ENCODE measurements around the gene GMEB1.
"Not testable (repeated sequence)": the region's sequence is repeated elsewhere in the genome, so short reads cannot be mapped to it uniquely, and the experiment has no call there.

Gene GMEB1

DNA sequence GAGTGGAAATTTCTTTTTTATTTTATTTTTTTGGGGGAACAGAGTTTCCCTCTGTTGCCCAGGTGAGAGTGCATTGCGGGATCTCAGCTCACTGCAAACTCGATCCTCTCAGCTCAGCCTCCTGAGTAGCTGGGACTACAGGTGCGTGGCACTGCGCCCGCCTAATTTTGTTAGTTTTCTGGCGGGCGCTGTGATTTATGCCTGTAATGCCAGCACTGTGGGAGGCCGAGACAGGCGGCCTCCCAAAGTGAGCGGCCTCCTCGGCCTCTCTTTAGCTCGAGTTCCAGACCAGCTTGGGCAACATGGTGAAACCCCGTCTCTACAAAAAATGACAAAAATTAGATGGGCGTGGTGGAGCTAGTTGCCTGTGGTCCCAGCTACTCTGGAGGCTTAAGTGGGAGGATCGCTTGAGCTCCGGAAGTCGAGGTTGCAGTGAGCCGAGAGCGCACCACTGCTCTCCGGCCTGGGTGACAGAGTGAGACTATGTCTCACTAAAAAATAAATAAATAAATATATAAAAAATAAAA, 2.7 kb downstream of the GMEB1 start:
- no peaks in the 10 kb centered on the region for H3K27me3 ChIP-seq (ENCODE audit: control insufficient read depth in 5 of 5, insufficient read depth in 4 of 5, low read length in 5 of 5)
- no peaks in the 10 kb centered on the region for H3K9me3 ChIP-seq (ENCODE audit: control insufficient read depth in 5 of 5, low read length in 5 of 5)
- H3K4me1 ChIP-seq (ENCODE audit: control insufficient read depth in 5 of 5, insufficient read depth in 5 of 5, low read length in 5 of 5): peaks cover 0 to 21% (median 16%) of the 10 kb centered on the region in 5 donors
- H3K27ac ChIP-seq (ENCODE audit: low read depth, low read length): no peak overlapping the region
- H3K4me3 ChIP-seq (ENCODE audit: low read depth in 1 of 5, low read length in 5 of 5): no peak overlapping the region
- no peak overlapping the region for H3K9ac ChIP-seq (ENCODE audit: low read length in 5 of 5)
- H3K36me3 ChIP-seq (ENCODE audit: control insufficient read depth in 5 of 5, insufficient read depth in 5 of 5, low read length in 5 of 5): no peaks in the 10 kb centered on the region

DNA sequence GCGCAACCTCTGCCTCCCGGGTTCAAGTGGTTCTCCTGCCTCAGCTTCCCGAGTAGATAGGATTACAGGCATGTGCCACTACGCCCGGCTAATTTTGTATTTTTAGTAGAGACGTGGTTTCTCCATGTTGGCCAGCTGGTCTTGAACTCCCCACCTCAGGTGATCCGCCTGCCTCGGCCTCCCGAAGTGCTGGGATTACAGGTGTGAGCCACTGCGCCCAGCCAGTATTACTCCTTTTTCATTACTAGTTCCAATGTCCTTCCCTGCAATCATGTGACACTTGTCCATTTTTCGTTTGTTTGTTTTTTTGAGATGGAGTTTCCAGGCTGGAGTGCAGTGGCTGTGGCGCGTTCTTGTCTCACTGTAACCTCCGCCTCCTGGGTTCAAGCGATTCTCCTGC, 4.4 kb downstream of the GMEB1 start:
- H3K36me3 ChIP-seq (ENCODE audit: control insufficient read depth in 5 of 5, insufficient read depth in 5 of 5, low read length in 5 of 5); H3K27me3 ChIP-seq (ENCODE audit: control insufficient read depth in 5 of 5, insufficient read depth in 4 of 5, low read length in 5 of 5); H3K4me3 ChIP-seq (ENCODE audit: low read depth in 1 of 5, low read length in 5 of 5); H3K9ac ChIP-seq (ENCODE audit: low read length in 5 of 5); H3K27ac ChIP-seq (ENCODE audit: low read depth, low read length); H3K9me3 ChIP-seq (ENCODE audit: control insufficient read depth in 5 of 5, low read length in 5 of 5): not testable (repeated sequence)
- H3K4me1 ChIP-seq (ENCODE audit: control insufficient read depth in 5 of 5, insufficient read depth in 5 of 5, low read length in 5 of 5): peaks cover 0 to 20% (median 13%) of the 10 kb centered on the region in 5 donors

DNA sequence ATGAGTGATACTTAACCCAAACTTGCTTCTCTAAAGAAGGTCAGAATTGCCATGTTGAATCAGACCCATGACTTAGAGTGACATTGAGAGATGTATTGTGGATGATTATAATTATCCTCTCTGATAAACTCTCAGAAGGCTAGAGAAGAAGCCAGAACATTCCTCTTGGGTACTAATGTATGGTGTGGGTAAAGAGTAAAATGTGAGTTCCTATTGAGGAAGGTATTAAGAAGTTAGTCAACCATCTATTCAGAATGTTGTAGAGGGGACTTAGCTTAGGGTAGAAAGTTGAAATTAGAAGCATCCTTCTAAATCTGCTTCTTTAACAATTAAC, 7.3 kb downstream of the GMEB1 start:
- H3K27ac ChIP-seq (ENCODE audit: low read depth, low read length): no peak overlapping the region
- no peaks in the 10 kb centered on the region for H3K9me3 ChIP-seq (ENCODE audit: control insufficient read depth in 5 of 5, low read length in 5 of 5)
- H3K9ac ChIP-seq (ENCODE audit: low read length in 5 of 5): no peak overlapping the region
- H3K4me3 ChIP-seq (ENCODE audit: low read depth in 1 of 5, low read length in 5 of 5): no peak overlapping the region
- no peaks in the 10 kb centered on the region for H3K27me3 ChIP-seq (ENCODE audit: control insufficient read depth in 5 of 5, insufficient read depth in 4 of 5, low read length in 5 of 5)
- H3K36me3 ChIP-seq (ENCODE audit: control insufficient read depth in 5 of 5, insufficient read depth in 5 of 5, low read length in 5 of 5): peaks cover 0 to under 1% (median 0%) of the 10 kb centered on the region in 5 donors
- H3K4me1 ChIP-seq (ENCODE audit: control insufficient read depth in 5 of 5, insufficient read depth in 5 of 5, low read length in 5 of 5): peaks cover 0 to 7% (median 0%) of the 10 kb centered on the region in 5 donors

DNA sequence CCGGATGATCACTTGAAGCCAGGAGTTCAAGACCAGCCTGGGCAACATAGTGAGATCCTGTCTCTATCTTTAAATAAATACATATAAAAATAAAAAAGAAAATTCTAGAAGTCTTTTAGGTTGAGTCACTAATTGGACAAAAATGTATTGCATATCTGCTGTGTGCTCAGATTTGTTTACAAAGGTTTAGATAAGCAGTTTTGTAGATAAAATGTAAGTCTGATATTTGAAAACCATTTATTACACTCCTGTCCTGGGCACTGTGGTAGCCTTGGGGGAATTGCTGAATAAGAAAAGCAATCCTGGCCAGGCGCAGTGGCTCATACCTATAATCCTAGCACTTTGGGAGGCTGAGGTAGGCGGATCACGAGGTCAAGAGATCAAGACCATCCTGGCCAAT, 11.6 kb downstream of the GMEB1 start:
- Histone ChIP-seq H3K4me1 (ENCODE audit: control insufficient read depth in 5 of 5, insufficient read depth in 5 of 5, low read length in 5 of 5) (peaks cover 0 to 6% (median 0%) of the 10 kb centered on the region in 5 donors), H3K9me3 (ENCODE audit: control insufficient read depth in 5 of 5, low read length in 5 of 5) (no peaks in the 10 kb centered on the region), H3K4me3 (ENCODE audit: low read depth in 1 of 5, low read length in 5 of 5) (no peak overlapping the region), H3K27ac (ENCODE audit: low read depth, low read length) (no peak overlapping the region), H3K9ac (ENCODE audit: low read length in 5 of 5) (no peak overlapping the region), H3K36me3 (ENCODE audit: control insufficient read depth in 5 of 5, insufficient read depth in 5 of 5, low read length in 5 of 5) (peaks cover 5 to 30% (median 14%) of the 10 kb centered on the region in 5 donors), H3K27me3 (ENCODE audit: control insufficient read depth in 5 of 5, insufficient read depth in 4 of 5, low read length in 5 of 5) (no peaks in the 10 kb centered on the region)

DNA sequence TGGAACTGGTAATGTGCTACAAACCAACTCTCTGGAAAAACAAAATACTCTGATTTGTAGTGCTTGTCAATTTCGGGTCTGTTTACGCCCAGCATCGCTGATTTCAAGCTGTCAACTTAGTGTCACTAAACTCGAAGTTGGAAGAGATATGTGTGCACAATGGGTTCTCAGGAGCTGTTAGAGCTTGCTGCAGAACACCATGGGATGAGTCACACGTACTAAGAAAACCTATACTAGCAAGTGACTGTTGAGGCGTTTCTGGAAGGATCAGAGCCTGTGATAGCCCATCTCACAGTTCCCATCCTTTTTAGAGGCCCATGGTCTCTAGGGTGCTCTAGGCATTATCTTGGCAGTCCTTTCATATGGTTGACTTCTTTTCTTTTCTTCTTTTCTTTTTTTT, 14.3 kb downstream of the GMEB1 start:
- Histone ChIP-seq H3K4me1 (ENCODE audit: control insufficient read depth in 5 of 5, insufficient read depth in 5 of 5, low read length in 5 of 5) (no peaks in the 10 kb centered on the region), H3K27me3 (ENCODE audit: control insufficient read depth in 5 of 5, insufficient read depth in 4 of 5, low read length in 5 of 5) (no peaks in the 10 kb centered on the region), H3K36me3 (ENCODE audit: control insufficient read depth in 5 of 5, insufficient read depth in 5 of 5, low read length in 5 of 5) (peaks cover 5 to 36% (median 14%) of the 10 kb centered on the region in 5 donors), H3K9me3 (ENCODE audit: control insufficient read depth in 5 of 5, low read length in 5 of 5) (no peaks in the 10 kb centered on the region), H3K4me3 (ENCODE audit: low read depth in 1 of 5, low read length in 5 of 5) (no peak overlapping the region), H3K27ac (ENCODE audit: low read depth, low read length) (no peak overlapping the region), H3K9ac (ENCODE audit: low read length in 5 of 5) (no peak overlapping the region)

DNA sequence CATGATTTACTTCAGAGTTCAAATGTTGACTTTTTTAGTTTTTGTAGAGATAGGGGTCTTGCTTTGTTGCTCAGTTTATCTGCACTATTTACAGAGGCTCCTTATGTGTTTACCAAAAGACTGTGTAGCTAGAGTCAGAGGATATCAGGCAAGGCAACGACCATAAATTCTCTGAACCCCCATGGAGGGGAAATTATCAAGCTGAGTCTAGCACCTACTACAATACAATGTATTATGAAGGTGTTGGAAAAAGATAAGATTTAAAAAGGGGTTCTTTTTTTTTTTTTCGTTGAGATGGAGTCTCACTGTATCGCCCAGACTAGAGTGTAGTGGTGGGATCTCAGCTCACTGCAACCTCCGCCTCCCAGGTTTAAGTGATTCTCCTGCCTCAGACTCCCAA, 16.4 kb downstream of the GMEB1 start:
- Histone ChIP-seq H3K36me3 (ENCODE audit: control insufficient read depth in 5 of 5, insufficient read depth in 5 of 5, low read length in 5 of 5) (peaks cover 5 to 36% (median 14%) of the 10 kb centered on the region in 5 donors), H3K27ac (ENCODE audit: low read depth, low read length) (no peak overlapping the region), H3K9ac (ENCODE audit: low read length in 5 of 5) (no peak overlapping the region), H3K4me1 (ENCODE audit: control insufficient read depth in 5 of 5, insufficient read depth in 5 of 5, low read length in 5 of 5) (no peaks in the 10 kb centered on the region), H3K9me3 (ENCODE audit: control insufficient read depth in 5 of 5, low read length in 5 of 5) (no peaks in the 10 kb centered on the region), H3K4me3 (ENCODE audit: low read depth in 1 of 5, low read length in 5 of 5) (no peak overlapping the region), H3K27me3 (ENCODE audit: control insufficient read depth in 5 of 5, insufficient read depth in 4 of 5, low read length in 5 of 5) (no peaks in the 10 kb centered on the region)

DNA sequence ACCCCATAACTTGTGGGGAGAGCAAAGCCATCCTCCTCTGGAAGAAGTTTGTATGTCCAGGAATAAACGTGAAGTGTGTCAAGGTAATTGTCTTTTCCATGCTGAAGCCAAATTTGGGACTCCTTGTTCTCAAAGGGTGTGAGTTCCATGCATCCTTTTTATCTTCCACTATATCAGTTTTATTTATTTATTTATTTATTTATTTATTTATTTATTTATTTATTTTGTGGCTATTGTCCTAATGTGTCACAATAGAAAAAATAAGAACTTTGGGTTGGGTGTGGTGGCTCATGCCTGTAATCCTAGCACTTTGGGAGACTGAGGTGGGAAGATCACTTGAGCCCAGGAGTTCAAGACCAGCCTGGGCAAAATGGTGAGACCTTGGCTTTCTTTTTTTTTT, 23.0 kb downstream of the GMEB1 start:
- H3K4me1 ChIP-seq (ENCODE audit: control insufficient read depth in 5 of 5, insufficient read depth in 5 of 5, low read length in 5 of 5); H3K27ac ChIP-seq (ENCODE audit: low read depth, low read length); H3K27me3 ChIP-seq (ENCODE audit: control insufficient read depth in 5 of 5, insufficient read depth in 4 of 5, low read length in 5 of 5); H3K4me3 ChIP-seq (ENCODE audit: low read depth in 1 of 5, low read length in 5 of 5); H3K9me3 ChIP-seq (ENCODE audit: control insufficient read depth in 5 of 5, low read length in 5 of 5); H3K9ac ChIP-seq (ENCODE audit: low read length in 5 of 5): not testable (repeated sequence)
- H3K36me3 ChIP-seq (ENCODE audit: control insufficient read depth in 5 of 5, insufficient read depth in 5 of 5, low read length in 5 of 5): peaks cover 16 to 33% (median 26%) of the 10 kb centered on the region in 5 donors

DNA sequence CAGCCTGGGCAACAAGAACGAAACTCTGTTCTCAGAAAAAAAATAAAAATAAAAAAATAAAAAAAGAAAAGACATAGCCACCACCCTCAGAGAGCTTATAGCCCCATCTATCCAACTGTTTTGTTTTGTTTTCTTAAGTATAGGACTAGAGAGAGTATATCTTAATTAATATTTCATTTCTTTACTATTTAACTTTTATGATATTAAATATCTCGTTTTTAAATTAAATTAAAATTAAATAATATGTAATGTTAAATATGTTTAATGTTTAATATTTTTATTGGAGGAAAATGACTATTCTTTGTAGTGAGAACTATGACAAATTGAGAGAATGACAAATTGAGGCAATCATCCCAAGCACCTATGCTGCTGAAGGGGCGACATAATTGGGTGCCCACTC, 35.0 kb downstream of the GMEB1 start:
- H3K36me3 ChIP-seq (ENCODE audit: control insufficient read depth in 5 of 5, insufficient read depth in 5 of 5, low read length in 5 of 5): peaks cover 11 to 63% (median 34%) of the 10 kb centered on the region in 5 donors
- H3K27ac ChIP-seq (ENCODE audit: low read depth, low read length): no peak overlapping the region
- no peaks in the 10 kb centered on the region for H3K27me3 ChIP-seq (ENCODE audit: control insufficient read depth in 5 of 5, insufficient read depth in 4 of 5, low read length in 5 of 5)
- H3K9ac ChIP-seq (ENCODE audit: low read length in 5 of 5): no peak overlapping the region
- no peaks in the 10 kb centered on the region for H3K4me1 ChIP-seq (ENCODE audit: control insufficient read depth in 5 of 5, insufficient read depth in 5 of 5, low read length in 5 of 5)
- H3K9me3 ChIP-seq (ENCODE audit: control insufficient read depth in 5 of 5, low read length in 5 of 5): no peaks in the 10 kb centered on the region
- no peak overlapping the region for H3K4me3 ChIP-seq (ENCODE audit: low read depth in 1 of 5, low read length in 5 of 5)

DNA sequence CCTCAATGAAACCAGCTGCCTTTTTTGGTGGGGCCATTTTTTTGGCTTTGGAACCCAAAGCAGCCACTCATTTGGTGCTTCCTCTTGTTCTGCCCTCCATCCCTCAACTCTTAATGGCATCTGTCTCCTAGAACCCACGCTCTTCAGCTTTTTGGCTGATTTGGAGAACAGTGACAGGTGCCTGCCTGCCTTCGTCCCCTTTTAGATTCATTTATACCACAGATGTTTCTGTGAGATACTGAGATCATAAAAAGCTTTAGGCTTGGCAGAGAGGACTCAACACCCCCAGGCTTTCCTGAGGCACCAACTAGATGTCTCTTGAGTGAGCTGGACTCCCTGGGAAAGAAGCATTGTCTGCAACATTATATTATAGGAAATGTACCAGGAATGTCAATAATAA, 47.8 kb downstream of the GMEB1 start:
- H3K9me3 ChIP-seq (ENCODE audit: control insufficient read depth in 5 of 5, low read length in 5 of 5): no peaks in the 10 kb centered on the region
- H3K36me3 ChIP-seq (ENCODE audit: control insufficient read depth in 5 of 5, insufficient read depth in 5 of 5, low read length in 5 of 5): peaks cover 12 to 38% (median 29%) of the 10 kb centered on the region in 5 donors
- no peak overlapping the region for H3K27ac ChIP-seq (ENCODE audit: low read depth, low read length)
- H3K27me3 ChIP-seq (ENCODE audit: control insufficient read depth in 5 of 5, insufficient read depth in 4 of 5, low read length in 5 of 5): no peaks in the 10 kb centered on the region
- H3K4me3 ChIP-seq (ENCODE audit: low read depth in 1 of 5, low read length in 5 of 5): no peak overlapping the region
- no peak overlapping the region for H3K9ac ChIP-seq (ENCODE audit: low read length in 5 of 5)
- H3K4me1 ChIP-seq (ENCODE audit: control insufficient read depth in 5 of 5, insufficient read depth in 5 of 5, low read length in 5 of 5): peaks cover 0 to 9% (median 0%) of the 10 kb centered on the region in 5 donors

DNA sequence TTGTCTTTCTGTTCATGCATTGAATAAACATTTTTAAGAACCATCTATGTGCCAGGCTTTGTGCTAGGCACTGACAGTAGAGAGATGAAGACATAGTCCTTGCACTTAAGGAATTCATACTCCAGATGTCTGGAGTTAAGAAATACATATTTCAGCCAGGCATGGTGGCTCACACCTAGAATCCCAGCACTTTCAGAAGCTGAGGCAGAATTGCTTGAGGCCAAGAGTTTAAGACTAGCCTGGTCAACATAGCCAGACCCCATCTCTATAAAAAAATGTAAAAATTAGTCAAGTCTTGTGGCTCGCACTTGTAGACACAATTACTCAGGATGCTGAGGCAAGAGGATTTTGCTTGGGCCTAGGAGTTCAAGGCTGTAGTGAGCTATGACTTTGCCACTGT, 49.6 kb downstream of the GMEB1 start:
- Histone ChIP-seq H3K27ac (ENCODE audit: low read depth, low read length) (no peak overlapping the region), H3K27me3 (ENCODE audit: control insufficient read depth in 5 of 5, insufficient read depth in 4 of 5, low read length in 5 of 5) (no peaks in the 10 kb centered on the region)

More for the DNA sequence above, 49.6 kb downstream of the GMEB1 start:
- H3K9me3 ChIP-seq (ENCODE audit: control insufficient read depth in 5 of 5, low read length in 5 of 5): no peaks in the 10 kb centered on the region
- H3K4me1 ChIP-seq (ENCODE audit: control insufficient read depth in 5 of 5, insufficient read depth in 5 of 5, low read length in 5 of 5): peaks cover 0 to 9% (median 0%) of the 10 kb centered on the region in 5 donors
- H3K9ac ChIP-seq (ENCODE audit: low read length in 5 of 5): no peak overlapping the region
- no peak overlapping the region for H3K4me3 ChIP-seq (ENCODE audit: low read depth in 1 of 5, low read length in 5 of 5)
- peaks cover 7 to 22% (median 18%) of the 10 kb centered on the region in 5 donors for H3K36me3 ChIP-seq (ENCODE audit: control insufficient read depth in 5 of 5, insufficient read depth in 5 of 5, low read length in 5 of 5)

Data from subcutaneous abdominal adipose tissue (tissue), 5 donors.